Stimulated activated CD4-positive, alpha-beta T cell treated with anti-CD3 and anti-CD28 coated beads, Interleukin-1b, Interleukin-23, amount 100 ng/mL, for 48 hours (primary cell): Measurements from ENCODE around the gene SSX2IP.
"Not testable (repeated sequence)": the region's sequence is repeated elsewhere in the genome, so short reads cannot be mapped to it uniquely, and the experiment has no call there.

Experiments used
- DNase-seq: peaks from one replicate; pipeline ENCODE4 v3.0.0-alpha.2; 2020

Gene SSX2IP

GRCh38 chr1:84674705-84675104 lies 15.6 kb downstream of the SSX2IP start:
- DNase-seq, result no peak

- no peak for DNase-seq
Measured at GRCh38 chr1:84674021-84674420, 16.2 kb downstream of the SSX2IP start.

- no peak for DNase-seq
Measured at GRCh38 chr1:84672080-84672854, 18.0 kb downstream of the SSX2IP start.

- DNase-seq, result no peak
Measured at GRCh38 chr1:84669831-84670230, 20.4 kb downstream of the SSX2IP start.

- DNase-seq, result no peak
Measured at GRCh38 chr1:84668185-84668584, 22.1 kb downstream of the SSX2IP start.

- no peak for DNase-seq
Measured at GRCh38 chr1:84665703-84666317, 24.5 kb downstream of the SSX2IP start.

- DNase-seq, result no peak
Measured at GRCh38 chr1:84653130-84653677, 37.1 kb downstream of the SSX2IP start.

GRCh38 chr1:84644472-84644871 lies 45.8 kb downstream of the SSX2IP start:
- DNase-seq, result no peak

- no peak for DNase-seq
Measured at GRCh38 chr1:84643183-84643582, 47.1 kb downstream of the SSX2IP start.

GRCh38 chr1:84642774-84643173 lies 47.5 kb downstream of the SSX2IP start:
- no peak for DNase-seq

- not testable (repeated sequence) for DNase-seq
Measured at GRCh38 chr1:84639731-84640130, 50.5 kb downstream of the SSX2IP start.

- no peak for DNase-seq
Measured at GRCh38 chr1:84635429-84635828, 54.8 kb downstream of the SSX2IP start.

- DNase-seq, result no peak
Measured at GRCh38 chr1:84634536-84635205, 55.6 kb downstream of the SSX2IP start.

GRCh38 chr1:84632673-84633434 lies 57.4 kb downstream of the SSX2IP start:
- DNase-seq, result no peak

- DNase-seq, result no peak
Measured at GRCh38 chr1:84632137-84632536, 58.1 kb downstream of the SSX2IP start.

- DNase-seq, result no peak
Measured at GRCh38 chr1:84624876-84625275, 65.4 kb downstream of the SSX2IP start.

GRCh38 chr1:84621553-84621952 lies 68.7 kb downstream of the SSX2IP start:
- no peak for DNase-seq

GRCh38 chr1:84620720-84621313 lies 69.4 kb downstream of the SSX2IP start:
- peak; percentile 82 for DNase-seq

- peak; percentile 78 for DNase-seq
Measured at GRCh38 chr1:84619383-84620102, 70.7 kb downstream of the SSX2IP start.

- DNase-seq, result no peak
Measured at GRCh38 chr1:84617349-84617748, 72.9 kb downstream of the SSX2IP start.

GRCh38 chr1:84615790-84616189 lies 74.5 kb downstream of the SSX2IP start:
- DNase-seq, result no peak

- DNase-seq, result no peak
Measured at GRCh38 chr1:84613887-84614286, 76.4 kb downstream of the SSX2IP start.
